Mesodermal cell (in vitro differentiated cells): ENCODE measurements around the gene STK39.

Experiments used
- H3K27ac ChIP-seq: 2 replicates; pipeline ENCODE4 v1.7.0; 2013; ENCODE audit warnings: mild to moderate bottlenecking, low read depth, low read length, moderate library complexity; ENCODE audit not compliant: severe bottlenecking
- H3K36me3 ChIP-seq: 2 replicates; pipeline ENCODE4 v1.7.1; 2013; ENCODE audit warnings: mild to moderate bottlenecking, low read length, moderate library complexity; ENCODE audit not compliant: control insufficient read depth, insufficient read depth
- H3K4me1 ChIP-seq: one replicate; pipeline ENCODE4 v1.7.1; 2013; ENCODE audit warnings: mild to moderate bottlenecking, low read length; ENCODE audit not compliant: insufficient read depth, control insufficient read depth, poor library complexity, severe bottlenecking
- H3K4me3 ChIP-seq: 2 replicates; pipeline ENCODE4 v1.7.0; 2013; ENCODE audit warnings: low read length, control low read depth, mild to moderate bottlenecking; ENCODE audit not compliant: insufficient read depth, poor library complexity, severe bottlenecking; ENCODE audit errors: extremely low read depth
- H3K9me3 ChIP-seq: 2 replicates; pipeline ENCODE4 v1.7.1; 2013; ENCODE audit warnings: mild to moderate bottlenecking, low read length, moderate library complexity; ENCODE audit not compliant: control insufficient read depth
- WGBS, 2 experiments: methylation state at CpG; one replicate each; pipeline ENCODE4 v1.1.5; 2013; ENCODE audit warnings: missing lambda C conversion rate in 2 of 2; ENCODE audit not compliant: insufficient coverage in 2 of 2; 5-methylcytosine and 5-hydroxymethylcytosine counted together

The STK39 gene

DNA sequence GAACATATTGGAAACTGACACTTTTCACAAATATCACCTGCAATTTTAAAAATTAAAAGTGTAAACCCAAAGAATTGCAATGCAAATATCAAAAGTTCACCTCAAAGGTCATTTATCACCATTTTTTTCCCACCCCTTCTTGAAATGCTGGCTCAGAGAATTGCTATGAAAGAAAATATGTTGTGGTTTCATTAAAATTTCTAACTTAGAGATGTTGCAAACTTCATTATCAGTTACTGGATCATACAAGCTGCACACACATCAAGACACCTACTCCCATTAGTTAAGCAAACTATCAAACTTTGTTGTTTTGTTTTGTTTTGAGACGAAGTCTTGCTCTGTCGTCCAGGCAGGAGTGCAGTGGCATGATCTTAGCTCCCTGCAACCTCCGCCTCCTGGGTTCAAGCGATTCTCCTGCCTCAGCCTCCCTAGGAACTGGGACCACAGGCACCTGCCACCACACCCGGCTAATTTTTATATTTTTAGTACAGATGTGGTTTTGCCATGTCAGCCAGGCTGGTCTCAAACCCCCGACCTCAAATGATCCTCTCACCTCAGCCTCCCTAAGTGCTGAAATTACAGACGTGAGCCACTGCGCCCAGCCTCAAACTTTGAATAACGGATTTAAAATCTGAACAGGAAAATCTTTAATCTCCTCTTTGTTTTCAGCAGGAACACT, 37.0 kb downstream of the STK39 start:
- peaks cover 18% of the 10 kb centered on the region for H3K4me1 ChIP-seq
- no peak overlapping the region for H3K27ac ChIP-seq
- no peak overlapping the region for H3K4me3 ChIP-seq
- peaks cover 3% of the 10 kb centered on the region for H3K9me3 ChIP-seq
- no peaks in the 10 kb centered on the region for H3K36me3 ChIP-seq
- 93 to 98% methylated on average over 4 to 7 of the region's 9 CpGs for WGBS, 2 experiments

- Histone ChIP-seq H3K4me3 (no peak overlapping the region), H3K9me3 (peaks cover 3% of the 10 kb centered on the region), H3K36me3 (no peaks in the 10 kb centered on the region), H3K27ac (no peak overlapping the region), H3K4me1 (peaks cover 18% of the 10 kb centered on the region)
- WGBS, 2 experiments, result 95 to 100% methylated on average over 2 of the region's 2 CpGs
These were observed 38.7 kb downstream of the STK39 start for GRCh38 chr2:168208652-168209051.

DNA sequence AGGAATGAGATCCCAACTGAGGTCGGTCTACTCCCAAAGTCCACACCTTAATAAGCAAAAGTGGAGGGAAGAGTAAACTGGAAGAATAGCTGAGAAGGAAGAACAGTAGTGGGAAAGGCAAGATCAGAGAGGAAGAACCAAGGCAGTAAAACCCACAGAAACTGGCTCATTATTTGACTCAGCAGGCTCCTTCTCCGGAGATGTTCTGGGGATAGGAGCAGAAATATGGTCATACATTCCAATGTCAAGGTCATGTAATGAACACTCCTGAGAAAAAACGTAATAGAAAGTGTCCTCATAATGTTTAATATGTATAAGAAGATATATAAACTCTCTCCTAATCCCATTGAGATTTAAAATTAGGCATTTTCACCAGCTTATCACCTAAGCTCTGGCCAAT, 39.5 kb downstream of the STK39 start:
- 80 to 100% methylated on average over 1 of the region's 3 CpGs for WGBS, 2 experiments
- H3K9me3 ChIP-seq, result peaks cover 3% of the 10 kb centered on the region
- H3K4me3 ChIP-seq, result no peak overlapping the region
- peaks cover 18% of the 10 kb centered on the region for H3K4me1 ChIP-seq
- no peak overlapping the region for H3K27ac ChIP-seq
- H3K36me3 ChIP-seq, result no peaks in the 10 kb centered on the region

- Histone ChIP-seq H3K27ac (no peak overlapping the region), H3K4me3 (no peak overlapping the region), H3K9me3 (peaks cover 3% of the 10 kb centered on the region), H3K36me3 (no peaks in the 10 kb centered on the region), H3K4me1 (no peaks in the 10 kb centered on the region)
- 90 to 91% methylated on average over 10 of the region's 15 CpGs for WGBS, 2 experiments
These were observed 43.4 kb downstream of the STK39 start for GRCh38 chr2:168203762-168204693.

DNA sequence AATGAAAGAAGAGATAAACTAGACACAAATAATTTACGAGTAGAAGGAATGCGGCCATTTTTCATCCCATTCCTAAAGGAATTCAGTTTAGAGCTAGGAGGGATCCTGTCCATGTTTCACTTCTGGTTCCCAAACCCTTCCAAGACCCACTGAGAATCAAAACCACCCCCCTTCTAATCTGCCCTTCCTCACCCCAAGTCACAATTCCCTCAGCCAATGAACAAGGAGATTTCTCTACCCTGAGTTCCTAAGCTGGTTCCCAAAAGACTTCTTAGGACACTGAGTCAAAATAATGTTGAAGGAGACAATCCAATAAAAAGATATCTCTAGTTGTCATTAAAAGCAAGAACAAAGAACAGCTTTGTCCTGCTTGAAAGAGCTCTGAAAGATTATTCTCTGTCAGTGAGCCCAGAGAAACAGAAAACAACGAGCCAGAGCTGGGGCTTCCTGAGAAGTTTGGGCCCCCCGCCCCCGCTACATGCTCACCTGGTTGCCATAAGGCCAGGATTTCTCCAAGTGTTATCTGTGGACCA, 45.7 kb downstream of the STK39 start:
- H3K4me3 ChIP-seq, result no peak overlapping the region
- H3K4me1 ChIP-seq, result no peaks in the 10 kb centered on the region
- 96% methylated on average over 3 to 5 of the region's 5 CpGs for WGBS, 2 experiments
- H3K27ac ChIP-seq, result no peak overlapping the region
- peaks cover 3% of the 10 kb centered on the region for H3K9me3 ChIP-seq
- no peaks in the 10 kb centered on the region for H3K36me3 ChIP-seq

DNA sequence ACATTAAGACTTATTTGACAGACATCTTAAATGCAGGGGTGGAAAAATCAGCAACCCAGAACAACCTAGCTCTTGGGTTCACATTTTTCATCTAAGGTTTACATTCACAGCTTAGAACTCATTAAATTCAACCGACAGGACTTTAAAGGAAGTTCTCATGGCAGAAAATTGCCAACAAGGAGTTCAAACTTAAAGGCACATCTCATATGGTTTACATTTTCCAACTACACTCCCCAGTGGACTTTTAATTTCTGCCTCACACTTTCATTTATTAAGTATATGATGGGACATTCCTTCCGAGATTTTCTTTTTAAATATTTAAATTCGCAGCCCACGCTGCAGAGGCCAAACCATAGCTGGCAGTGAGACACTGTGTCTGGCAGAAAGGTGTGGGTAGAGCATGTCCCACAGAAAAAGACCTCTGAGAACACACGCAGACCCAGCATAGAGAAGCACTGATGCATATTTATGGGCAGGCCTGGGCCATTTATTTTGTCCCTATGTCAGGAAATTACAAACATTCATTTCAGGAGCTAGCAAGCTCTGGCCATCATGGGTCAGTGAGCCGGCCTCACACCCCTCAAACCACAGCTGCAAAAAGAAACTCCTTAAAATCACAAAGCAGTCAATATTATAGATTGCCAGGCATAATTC, 46.3 kb downstream of the STK39 start:
- Histone ChIP-seq H3K27ac (no peak overlapping the region), H3K4me1 (no peaks in the 10 kb centered on the region), H3K36me3 (no peaks in the 10 kb centered on the region), H3K4me3 (no peak overlapping the region), H3K9me3 (no peaks in the 10 kb centered on the region)
- WGBS, 2 experiments, result 81 to 100% methylated on average over 2 to 4 of the region's 6 CpGs

- H3K4me1 ChIP-seq, result no peaks in the 10 kb centered on the region
- 94 to 98% methylated on average over 5 of the region's 7 CpGs for WGBS, 2 experiments
- H3K36me3 ChIP-seq, result no peaks in the 10 kb centered on the region
- no peak overlapping the region for H3K27ac ChIP-seq
- no peak overlapping the region for H3K4me3 ChIP-seq
- H3K9me3 ChIP-seq, result no peaks in the 10 kb centered on the region
These were observed 48.8 kb downstream of the STK39 start for GRCh38 chr2:168198476-168199207.

GRCh38 chr2:168196764-168197180, 50.6 kb downstream of the STK39 start:
- H3K9me3 ChIP-seq, result no peaks in the 10 kb centered on the region
- H3K27ac ChIP-seq, result no peak overlapping the region
- WGBS, 2 experiments, result 86 to 94% methylated on average over 4 of the region's 4 CpGs
- peaks cover 4% of the 10 kb centered on the region for H3K4me1 ChIP-seq
- H3K36me3 ChIP-seq, result no peaks in the 10 kb centered on the region
- H3K4me3 ChIP-seq, result no peak overlapping the region

GRCh38 chr2:168194784-168195522, 52.4 kb downstream of the STK39 start:
- Histone ChIP-seq H3K9me3 (no peaks in the 10 kb centered on the region), H3K4me1 (peaks cover 18% of the 10 kb centered on the region), H3K4me3 (no peak overlapping the region), H3K36me3 (no peaks in the 10 kb centered on the region), H3K27ac (no peak overlapping the region)
- 87 to 94% methylated on average over 6 of the region's 7 CpGs for WGBS, 2 experiments
